ENCODE data around the gene EPHB1. TPM values are rescaled to one million over a fixed set of nuclear protein-coding genes. Genes with fewer than 3 reads are reported as not detected.

Gene EPHB1
- total RNA-seq, 1 donor from 2014 or later, result 1.8 TPM

GRCh38 chr3:134858441-134859035 is 63.5 kb downstream of the EPHB1 start:
- Mint-ChIP-seq H3K4me3 (ENCODE audit: low read depth) (no peak overlapping the region), H3K27ac (no peak overlapping the region), H3K27me3 (peaks cover 13% of the 10 kb centered on the region), H3K9me3 (ENCODE audit: low read depth) (no peaks in the 10 kb centered on the region), H3K36me3 (ENCODE audit: insufficient read depth) (no peaks in the 10 kb centered on the region), H3K4me1 (ENCODE audit: low read depth) (no peaks in the 10 kb centered on the region)
- no peak for DNase-seq (ENCODE audit: low spot score, unreplicated experiment)
- no peak for TF ChIP-seq CTCF (IDR thresholded peaks at IDR 0.05; ENCODE audit: unreplicated experiment)

GRCh38 chr3:134859341-134859740 is 64.3 kb downstream of the EPHB1 start:
- TF ChIP-seq CTCF (IDR thresholded peaks at IDR 0.05; ENCODE audit: unreplicated experiment), result no peak
- no peak overlapping the region for H3K27ac Mint-ChIP-seq
- DNase-seq (ENCODE audit: low spot score, unreplicated experiment), result no peak
- H3K4me3 Mint-ChIP-seq (ENCODE audit: low read depth), result no peak overlapping the region
- no peaks in the 10 kb centered on the region for H3K36me3 Mint-ChIP-seq (ENCODE audit: insufficient read depth)
- H3K9me3 Mint-ChIP-seq (ENCODE audit: low read depth), result no peaks in the 10 kb centered on the region
- peaks cover 13% of the 10 kb centered on the region for H3K27me3 Mint-ChIP-seq
- no peaks in the 10 kb centered on the region for H3K4me1 Mint-ChIP-seq (ENCODE audit: low read depth)

- H3K4me1 Mint-ChIP-seq (ENCODE audit: low read depth), result no peaks in the 10 kb centered on the region
- DNase-seq (ENCODE audit: low spot score, unreplicated experiment), result no peak
- H3K9me3 Mint-ChIP-seq (ENCODE audit: low read depth), result no peaks in the 10 kb centered on the region
- peaks cover 17% of the 10 kb centered on the region for H3K27me3 Mint-ChIP-seq
- no peak overlapping the region for H3K27ac Mint-ChIP-seq
- H3K4me3 Mint-ChIP-seq (ENCODE audit: low read depth), result no peak overlapping the region
- no peak for TF ChIP-seq CTCF (IDR thresholded peaks at IDR 0.05; ENCODE audit: unreplicated experiment)
- H3K36me3 Mint-ChIP-seq (ENCODE audit: insufficient read depth), result no peaks in the 10 kb centered on the region
Observed at GRCh38 chr3:134860141-134860540, 65.1 kb downstream of the EPHB1 start.

- no peaks in the 10 kb centered on the region for H3K36me3 Mint-ChIP-seq (ENCODE audit: insufficient read depth)
- H3K27me3 Mint-ChIP-seq, result peaks cover 11% of the 10 kb centered on the region
- H3K27ac Mint-ChIP-seq, result no peak overlapping the region
- H3K9me3 Mint-ChIP-seq (ENCODE audit: low read depth), result no peaks in the 10 kb centered on the region
- DNase-seq (ENCODE audit: low spot score, unreplicated experiment), result no peak
- peaks cover under 1% of the 10 kb centered on the region for H3K4me1 Mint-ChIP-seq (ENCODE audit: low read depth)
- H3K4me3 Mint-ChIP-seq (ENCODE audit: low read depth), result no peak overlapping the region
- TF ChIP-seq CTCF (IDR thresholded peaks at IDR 0.05; ENCODE audit: unreplicated experiment), result no peak
Observed at GRCh38 chr3:134863915-134864314, 68.9 kb downstream of the EPHB1 start.

GRCh38 chr3:134864636-134865035 is 69.6 kb downstream of the EPHB1 start:
- no peak for DNase-seq (ENCODE audit: low spot score, unreplicated experiment)
- Mint-ChIP-seq H3K9me3 (ENCODE audit: low read depth) (no peaks in the 10 kb centered on the region), H3K27me3 (peaks cover 8% of the 10 kb centered on the region), H3K4me1 (ENCODE audit: low read depth) (peaks cover 4% of the 10 kb centered on the region), H3K27ac (no peak overlapping the region), H3K36me3 (ENCODE audit: insufficient read depth) (no peaks in the 10 kb centered on the region), H3K4me3 (ENCODE audit: low read depth) (no peak overlapping the region)
- TF ChIP-seq CTCF (IDR thresholded peaks at IDR 0.05; ENCODE audit: unreplicated experiment), result no peak
